ENCODE data around the gene SSH2.

- TF ChIP-seq CTCF (IDR thresholded peaks at IDR 0.05; ENCODE audit: low read depth, low read length) (no peak), EZH2phosphoT487 (IDR thresholded peaks at IDR 0.05; ENCODE audit: low read depth) (no peak)
Measured at GRCh38 chr17:29941334-29941733, 11.3 kb upstream of the SSH2 start, which contains the start of gene EFCAB5.

Measured in OCI-LY3 (cell line).